Measurements from ENCODE around the gene TTF1.
A peak's percentile ranks its signal among the peaks of the same experiment; 100 is the strongest.

Gene TTF1

GRCh38 chr9:132413926-132414325 is 7.3 kb upstream of the TTF1 start:
- TF ChIP-seq CTCF (IDR thresholded peaks at IDR 0.05; ENCODE audit: borderline replicate concordance, insufficient read depth, low read depth, low read length) = no peak

GRCh38 chr9:132412089-132412488 is 5.4 kb upstream of the TTF1 start:
- TF ChIP-seq CTCF (IDR thresholded peaks at IDR 0.05; ENCODE audit: borderline replicate concordance, insufficient read depth, low read depth, low read length) = peak; percentile 51; the same call in 1 of the 2 replicates
- H3K4me3 ChIP-seq (ENCODE audit: low read depth, low read length) = no peak overlapping the region

More at GRCh38 chr9:132413926-132414325, 7.3 kb upstream of the TTF1 start:
- no peak overlapping the region for H3K4me3 ChIP-seq (ENCODE audit: low read depth, low read length)

GRCh38 chr9:132411091-132411508 is 4.5 kb upstream of the TTF1 start:
- H3K4me3 ChIP-seq (ENCODE audit: low read depth, low read length) = peak overlapping the region; percentile 2
- TF ChIP-seq CTCF (IDR thresholded peaks at IDR 0.05; ENCODE audit: borderline replicate concordance, insufficient read depth, low read depth, low read length) = peak; percentile 64

- H3K4me3 ChIP-seq (ENCODE audit: low read depth, low read length) = peak overlapping the region; percentile 10
- no peak for TF ChIP-seq CTCF (IDR thresholded peaks at IDR 0.05; ENCODE audit: borderline replicate concordance, insufficient read depth, low read depth, low read length)
These were observed 4.0 kb upstream of the TTF1 start for GRCh38 chr9:132410642-132411041.

- H3K4me3 ChIP-seq (ENCODE audit: low read depth, low read length) = peak within 1 kb of the TSS; percentile 47
- no peak for TF ChIP-seq CTCF (IDR thresholded peaks at IDR 0.05; ENCODE audit: borderline replicate concordance, insufficient read depth, low read depth, low read length)
These were observed 3.3 kb upstream of the TTF1 start, which contains the start of gene CFAP77 for GRCh38 chr9:132409828-132410528. Gene CFAP77 (plus strand): TSS chr9:132410211. CDS start chr9:132410272, 61 bp downstream.

- no peak for TF ChIP-seq CTCF (IDR thresholded peaks at IDR 0.05; ENCODE audit: borderline replicate concordance, insufficient read depth, low read depth, low read length)
- no peak overlapping the region for H3K4me3 ChIP-seq (ENCODE audit: low read depth, low read length)
These were observed 1.9 kb upstream of the TTF1 start for GRCh38 chr9:132408521-132408920.

GRCh38 chr9:132407196-132407595 is 556 bp upstream of the TTF1 start:
- no peak overlapping the region for H3K4me3 ChIP-seq (ENCODE audit: low read depth, low read length)
- no peak for TF ChIP-seq CTCF (IDR thresholded peaks at IDR 0.05; ENCODE audit: borderline replicate concordance, insufficient read depth, low read depth, low read length)
